Upper lobe of left lung (tissue), 6 donors: ENCODE results near the gene ENTHD1. TPM values are rescaled to one million over a fixed set of nuclear protein-coding genes. Genes with fewer than 3 reads are reported as not detected.

Experiments
- ATAC-seq, 2 donors: fragments of 200-7000 bp; cut with Tn5 transposase; one replicate each; pipeline ENCODE4 v1.9.1; 2022; ENCODE audit warnings: mild to moderate bottlenecking in 2 of 2, moderate library complexity in 2 of 2; ENCODE audit not compliant: low FRiP score in 2 of 2
- DNase-seq, 2 donors: peaks; one replicate each; pipeline ENCODE4 v3.0.0-alpha.2; 2019 to 2020
- H3K27ac ChIP-seq, 4 donors: fragments of 200-600 bp; sonication (generic); one replicate each; pipeline ENCODE4 v1.5.1; 2016 to 2019
- H3K27me3 ChIP-seq, 4 donors: fragments of 200-600 bp; sonication (generic); one replicate each; pipeline ENCODE4 v1.5.1; 2017 to 2019
- H3K36me3 ChIP-seq, 4 donors: fragments of 200-600 bp; sonication (generic); one replicate each; pipeline ENCODE4 v1.5.1; 2016 to 2019
- H3K4me1 ChIP-seq, 4 donors: fragments of 200-600 bp; sonication (generic); one replicate each; pipeline ENCODE4 v1.5.1; 2018 to 2019
- H3K4me3 ChIP-seq, 4 donors: fragments of 200-600 bp; sonication (generic); one replicate each; pipeline ENCODE4 v1.5.1; 2017 to 2019; ENCODE audit warnings: mild to moderate bottlenecking in 2 of 4, moderate library complexity in 1 of 4
- H3K9me3 ChIP-seq, 4 donors: fragments of 200-600 bp; sonication (generic); one replicate each; pipeline ENCODE4 v1.5.1; 2018 to 2019
- CTCF ChIP-seq, 6 experiments: fragments of 450-650 bp in 4 of 6; fragments of 200-600 bp in 2 of 6; sonication (generic) in 2 of 6; IDR thresholded peaks; one replicate each; pipeline ENCODE4 v1.5.1; 2016 to 2019; ENCODE audit warnings: antibody characterized with exemption in 6 of 6
- EP300 ChIP-seq, 4 donors: sonication (generic); formaldehyde crosslinking; IDR thresholded peaks; one replicate each; pipeline ENCODE4 v1.5.1; 2017; ENCODE audit warnings: antibody characterized with exemption in 4 of 4, control low read depth in 2 of 4
- POLR2A ChIP-seq, 4 donors: fragments of 450-650 bp; IDR thresholded peaks; one replicate each; pipeline ENCODE4 v1.5.1; 2016 to 2017; ENCODE audit warnings: antibody characterized with exemption in 4 of 4, mild to moderate bottlenecking in 2 of 4
- POLR2AphosphoS5 ChIP-seq, 2 donors: sonication (generic); formaldehyde crosslinking; IDR thresholded peaks; one replicate each; pipeline ENCODE4 v1.5.1; 2017; ENCODE audit warnings: antibody characterized with exemption in 2 of 2
- WGBS, 2 donors: methylation state at CpG; one replicate each; pipeline ENCODE4 v1.1.5; 2017 to 2018; 5-methylcytosine and 5-hydroxymethylcytosine counted together
- total RNA-seq, 6 donors: library from RNA; depleted of rRNA in 4 of 6; stranded (reverse); fragments of >200 nt in 4 of 6; gene quantifications; one replicate each; pipeline versions ENCODE4 v1.1.0 to v1.2.1, GENCODE V29; 2016 to 2021
- donor health status: DM: no; HTN: no; CAD: no; lungs with moderate emphysema.
- donor health status: DM: no; HTN: yes; CAD: no; lungs with severe emphysema.

ENTHD1 gene
- total RNA-seq, 6 donors from 2014 or later: 0.09 TPM; not detected in 5

DNA sequence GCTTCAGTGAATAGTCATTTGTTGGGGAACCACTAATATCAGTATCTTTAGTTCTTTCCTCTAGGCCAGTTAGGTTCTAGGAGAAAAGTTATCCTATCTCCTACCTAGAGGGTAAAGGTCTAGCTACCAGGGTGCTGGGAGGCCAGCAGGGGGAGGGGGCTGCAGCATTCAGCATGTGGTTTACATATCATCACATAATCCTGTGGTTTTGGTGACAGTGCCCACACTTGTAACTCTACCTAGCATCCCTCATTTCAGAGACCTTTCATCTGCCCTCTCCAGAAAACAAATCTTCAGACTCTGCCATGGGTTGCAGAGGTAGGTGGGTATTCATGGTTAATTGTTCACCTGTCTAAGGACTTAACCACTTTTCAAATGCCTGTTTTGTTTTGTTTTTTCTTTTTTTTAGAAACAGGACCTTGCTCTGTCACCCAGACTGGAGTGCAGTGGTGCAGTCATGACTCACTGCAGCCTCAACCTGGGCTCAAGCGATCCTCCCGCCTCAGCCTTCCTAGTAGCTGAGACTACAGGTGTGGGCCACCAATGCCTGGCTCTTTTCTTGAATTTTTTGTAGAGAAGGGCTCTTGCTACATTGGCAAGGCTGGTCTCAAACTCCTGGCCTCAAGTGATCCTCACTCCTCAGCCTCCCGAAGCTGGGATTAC is 146.8 kb downstream of the ENTHD1 start:
- 82 to 95% methylated on average over 3 of the region's 3 CpGs for WGBS, 2 donors
- H3K27me3 ChIP-seq: no peaks in the 10 kb centered on the region
- no peak for ATAC-seq
- TF ChIP-seq CTCF (IDR thresholded peaks at IDR 0.05): no peak
- TF ChIP-seq POLR2A (IDR thresholded peaks at IDR 0.05): no peak
- TF ChIP-seq POLR2AphosphoS5 (IDR thresholded peaks at IDR 0.05): no peak
- TF ChIP-seq EP300 (IDR thresholded peaks at IDR 0.05): no peak
- H3K36me3 ChIP-seq: no peaks in the 10 kb centered on the region
- H3K27ac ChIP-seq: no peak overlapping the region
- no peaks in the 10 kb centered on the region for H3K4me1 ChIP-seq
- no peaks in the 10 kb centered on the region for H3K9me3 ChIP-seq
- DNase-seq: no peak
- H3K4me3 ChIP-seq: no peak overlapping the region

GRCh38 chr22:39745789-39746188 is 147.8 kb downstream of the ENTHD1 start:
- DNase-seq: no peak
- TF ChIP-seq EP300 (IDR thresholded peaks at IDR 0.05): no peak
- no peak for TF ChIP-seq CTCF (IDR thresholded peaks at IDR 0.05)
- no peak for TF ChIP-seq POLR2AphosphoS5 (IDR thresholded peaks at IDR 0.05)
- TF ChIP-seq POLR2A (IDR thresholded peaks at IDR 0.05): no peak

DNA sequence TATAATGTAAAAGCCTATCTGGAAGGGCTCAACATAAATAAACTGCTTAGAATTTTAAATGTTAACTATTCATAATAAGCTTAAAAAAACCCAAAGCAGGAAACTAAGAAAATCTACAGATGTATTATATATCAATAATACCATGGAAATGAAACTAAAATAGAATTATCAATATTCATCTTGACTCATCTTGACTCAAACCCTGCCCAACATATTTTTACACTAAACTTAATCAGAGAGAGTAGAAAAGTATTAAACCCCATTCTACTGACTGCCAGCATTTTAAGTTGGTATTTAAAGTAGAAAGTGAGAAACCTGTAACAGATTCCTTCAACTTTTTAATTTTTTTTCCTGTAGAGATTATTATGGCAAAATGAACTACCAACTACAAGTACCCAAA is 149.2 kb downstream of the ENTHD1 start:
- Histone ChIP-seq H3K4me1 (no peaks in the 10 kb centered on the region), H3K27me3 (no peaks in the 10 kb centered on the region), H3K9me3 (no peaks in the 10 kb centered on the region), H3K36me3 (no peaks in the 10 kb centered on the region), H3K27ac (no peak overlapping the region), H3K4me3 (no peak overlapping the region)
- no peak for DNase-seq
- TF ChIP-seq POLR2AphosphoS5 (IDR thresholded peaks at IDR 0.05): no peak
- TF ChIP-seq EP300 (IDR thresholded peaks at IDR 0.05): no peak
- TF ChIP-seq POLR2A (IDR thresholded peaks at IDR 0.05): no peak
- TF ChIP-seq CTCF (IDR thresholded peaks at IDR 0.05): no peak
- no peak for ATAC-seq

More at GRCh38 chr22:39745789-39746188, 147.8 kb downstream of the ENTHD1 start:
- no peaks in the 10 kb centered on the region for H3K27me3 ChIP-seq
- no peak for ATAC-seq
- no peaks in the 10 kb centered on the region for H3K36me3 ChIP-seq
- H3K4me3 ChIP-seq: no peak overlapping the region
- no peaks in the 10 kb centered on the region for H3K4me1 ChIP-seq
- no peak overlapping the region for H3K27ac ChIP-seq
- H3K9me3 ChIP-seq: no peaks in the 10 kb centered on the region
- WGBS, 2 donors: 64 to 71% methylated on average over 2 of the region's 2 CpGs

- Histone ChIP-seq H3K36me3 (no peaks in the 10 kb centered on the region), H3K4me1 (no peaks in the 10 kb centered on the region), H3K27me3 (no peaks in the 10 kb centered on the region), H3K4me3 (no peak overlapping the region), H3K27ac (no peak overlapping the region), H3K9me3 (no peaks in the 10 kb centered on the region)
- ATAC-seq (no peak), DNase-seq (no peak)
- WGBS, 2 donors: 44 to 60% methylated on average over 1 of the region's 1 CpG
- no peak for TF ChIP-seq CTCF (IDR thresholded peaks at IDR 0.05)
- TF ChIP-seq POLR2A (IDR thresholded peaks at IDR 0.05): no peak
- TF ChIP-seq EP300 (IDR thresholded peaks at IDR 0.05): no peak
Observed at GRCh38 chr22:39743935-39744334, 149.6 kb downstream of the ENTHD1 start.

GRCh38 chr22:39739338-39740027 is 154.1 kb downstream of the ENTHD1 start:
- DNase-seq (no peak), ATAC-seq (no peak)
- H3K4me1 ChIP-seq: no peaks in the 10 kb centered on the region
- no peak overlapping the region for H3K4me3 ChIP-seq
- no peaks in the 10 kb centered on the region for H3K27me3 ChIP-seq
- no peak overlapping the region for H3K27ac ChIP-seq
- TF ChIP-seq CTCF (IDR thresholded peaks at IDR 0.05) (no peak), POLR2AphosphoS5 (IDR thresholded peaks at IDR 0.05) (no peak), POLR2A (IDR thresholded peaks at IDR 0.05) (no peak), EP300 (IDR thresholded peaks at IDR 0.05) (no peak)
- 75 to 76% methylated on average over 4 of the region's 4 CpGs for WGBS, 2 donors
- no peaks in the 10 kb centered on the region for H3K36me3 ChIP-seq
- H3K9me3 ChIP-seq: no peaks in the 10 kb centered on the region
